ENCODE measurements around the gene JAGN1. TPM values are rescaled to one million over a fixed set of nuclear protein-coding genes. Genes with fewer than 3 reads are reported as not detected.

JAGN1 gene
- total and polyA plus RNA-seq, 2 donors (not counting 1 experiment from before 2014, with no cell fraction given): 20.3 to 25.7 TPM

- intact Hi-C loops (cut with micrococcal nuclease): no loop called here
- Histone ChIP-seq H3K4me1 (ENCODE audit: control insufficient read depth in 2 of 2, insufficient read depth in 2 of 2, low read length in 2 of 2) (peaks cover 8 to 17% of the 10 kb centered on the region in 2 donors), H2AFZ (ENCODE audit: insufficient read depth, low read depth, low read length, poor library complexity, severe bottlenecking) (no peak overlapping the region), H3K36me3 (replicated peaks in 1 of 2; ENCODE audit: control extremely low read depth in 1 of 2, control insufficient read depth in 1 of 2, extremely low read depth in 1 of 2, insufficient read depth in 2 of 2, low read length in 1 of 2) (peaks cover 3 to 7% of the 10 kb centered on the region in 2 experiments), H3K4me2 (replicated peaks; ENCODE audit: low read depth, low read length, poor library complexity, severe bottlenecking) (no peak overlapping the region), H3K79me2 (ENCODE audit: control insufficient read depth, insufficient read depth, low read length) (peaks cover 14% of the 10 kb centered on the region), H3K9ac (ENCODE audit: low read length) (no peak overlapping the region), H3K4me3 (ENCODE audit: control extremely low read depth in 1 of 5, extremely low read depth in 1 of 5, insufficient read depth in 1 of 5, low read depth in 2 of 5, low read length in 4 of 5) (no peak overlapping the region), H4K20me1 (ENCODE audit: control insufficient read depth, insufficient read depth, low read length, poor library complexity, severe bottlenecking) (no peaks in the 10 kb centered on the region), H3K27me3 (replicated peaks in 1 of 4; ENCODE audit: control extremely low read depth in 1 of 4, control insufficient read depth in 3 of 4, insufficient read depth in 4 of 4, low read length in 3 of 4) (no peaks in the 10 kb centered on the region), H3K27ac (ENCODE audit: low read length in 2 of 2) (no peak overlapping the region), H3K9me3 (ENCODE audit: control extremely low read depth in 1 of 3, control insufficient read depth in 2 of 3, insufficient read depth in 1 of 3, low read length in 2 of 3) (peaks cover 0 to 6% (median 0%) of the 10 kb centered on the region in 3 donors)
- DNase-seq: no peak
- ChIA-PET POLR2A (interaction anchor here (0.6 kb wide), 1 partner anchor 204 kb away, joined by 3 read pairs; no protein-coding TSS in a partner anchor), CTCF (interaction anchor here (0.6 to 0.9 kb wide), 2 partner anchors 46 to 86 kb away, joined by 3 read pairs; no protein-coding TSS in a partner anchor)
- H3K4me3 Mint-ChIP-seq: no peak overlapping the region
- peaks cover 20% of the 10 kb centered on the region for H3K4me1 Mint-ChIP-seq
- H3K27me3 Mint-ChIP-seq: no peaks in the 10 kb centered on the region
- no peaks in the 10 kb centered on the region for H3K9me3 Mint-ChIP-seq (ENCODE audit: insufficient read depth)
- TF ChIP-seq, protein P1, sequence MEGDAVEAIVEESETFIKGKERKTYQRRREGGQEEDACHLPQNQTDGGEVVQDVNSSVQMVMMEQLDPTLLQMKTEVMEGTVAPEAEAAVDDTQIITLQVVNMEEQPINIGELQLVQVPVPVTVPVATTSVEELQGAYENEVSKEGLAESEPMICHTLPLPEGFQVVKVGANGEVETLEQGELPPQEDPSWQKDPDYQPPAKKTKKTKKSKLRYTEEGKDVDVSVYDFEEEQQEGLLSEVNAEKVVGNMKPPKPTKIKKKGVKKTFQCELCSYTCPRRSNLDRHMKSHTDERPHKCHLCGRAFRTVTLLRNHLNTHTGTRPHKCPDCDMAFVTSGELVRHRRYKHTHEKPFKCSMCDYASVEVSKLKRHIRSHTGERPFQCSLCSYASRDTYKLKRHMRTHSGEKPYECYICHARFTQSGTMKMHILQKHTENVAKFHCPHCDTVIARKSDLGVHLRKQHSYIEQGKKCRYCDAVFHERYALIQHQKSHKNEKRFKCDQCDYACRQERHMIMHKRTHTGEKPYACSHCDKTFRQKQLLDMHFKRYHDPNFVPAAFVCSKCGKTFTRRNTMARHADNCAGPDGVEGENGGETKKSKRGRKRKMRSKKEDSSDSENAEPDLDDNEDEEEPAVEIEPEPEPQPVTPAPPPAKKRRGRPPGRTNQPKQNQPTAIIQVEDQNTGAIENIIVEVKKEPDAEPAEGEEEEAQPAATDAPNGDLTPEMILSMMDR (IDR thresholded peaks at IDR 0.05): no peak
- TF ChIP-seq EZH2 (IDR thresholded peaks at IDR 0.05; ENCODE audit: borderline replicate concordance, insufficient read depth, low read depth, low read length, poor library complexity, severe bottlenecking): no peak
- WGBS (ENCODE audit: insufficient coverage): 74% methylated on average over 5 of the region's 6 CpGs
- H3K27ac Mint-ChIP-seq: no peak overlapping the region
- ATAC-seq (ENCODE audit: low read depth): no peak
Measured at GRCh38 chr3:9846231-9846630, 44.2 kb upstream of the JAGN1 start.

- CTCF ChIA-PET: interaction anchor here (0.6 to 0.9 kb wide), 2 partner anchors 47 to 85 kb away, joined by 3 read pairs; no protein-coding TSS in a partner anchor
Measured at GRCh38 chr3:9846931-9847488, 43.4 kb upstream of the JAGN1 start.

More at GRCh38 chr3:9846931-9847488, 43.4 kb upstream of the JAGN1 start:
- WGBS (ENCODE audit: insufficient coverage): 96% methylated on average over 5 of the region's 6 CpGs
- no peaks in the 10 kb centered on the region for H3K9me3 Mint-ChIP-seq (ENCODE audit: insufficient read depth)
- Histone ChIP-seq H3K9me3 (ENCODE audit: control extremely low read depth in 1 of 3, control insufficient read depth in 2 of 3, insufficient read depth in 1 of 3, low read length in 2 of 3) (peaks cover 0 to 6% (median 0%) of the 10 kb centered on the region in 3 donors), H2AFZ (ENCODE audit: insufficient read depth, low read depth, low read length, poor library complexity, severe bottlenecking) (no peak overlapping the region), H3K79me2 (ENCODE audit: control insufficient read depth, insufficient read depth, low read length) (peaks cover 14% of the 10 kb centered on the region), H3K4me3 (ENCODE audit: control extremely low read depth in 1 of 5, extremely low read depth in 1 of 5, insufficient read depth in 1 of 5, low read depth in 2 of 5, low read length in 4 of 5) (no peak overlapping the region), H3K4me2 (replicated peaks; ENCODE audit: low read depth, low read length, poor library complexity, severe bottlenecking) (no peak overlapping the region), H4K20me1 (ENCODE audit: control insufficient read depth, insufficient read depth, low read length, poor library complexity, severe bottlenecking) (no peaks in the 10 kb centered on the region), H3K27me3 (replicated peaks in 1 of 4; ENCODE audit: control extremely low read depth in 1 of 4, control insufficient read depth in 3 of 4, insufficient read depth in 4 of 4, low read length in 3 of 4) (no peaks in the 10 kb centered on the region), H3K27ac (ENCODE audit: low read length in 2 of 2) (no peak overlapping the region), H3K4me1 (ENCODE audit: control insufficient read depth in 2 of 2, insufficient read depth in 2 of 2, low read length in 2 of 2) (peaks cover 8 to 17% of the 10 kb centered on the region in 2 donors), H3K9ac (ENCODE audit: low read length) (no peak overlapping the region), H3K36me3 (replicated peaks in 1 of 2; ENCODE audit: control extremely low read depth in 1 of 2, control insufficient read depth in 1 of 2, extremely low read depth in 1 of 2, insufficient read depth in 2 of 2, low read length in 1 of 2) (no peaks in the 10 kb centered on the region)
- peaks cover 18% of the 10 kb centered on the region for H3K4me1 Mint-ChIP-seq
- POLR2A ChIA-PET: no interaction called here
- ATAC-seq (ENCODE audit: low read depth) (no peak), DNase-seq (no peak)
- intact Hi-C loops (cut with micrococcal nuclease): no loop called here
- TF ChIP-seq, protein P1 (IDR thresholded peaks at IDR 0.05): no peak
- TF ChIP-seq EZH2 (IDR thresholded peaks at IDR 0.05; ENCODE audit: borderline replicate concordance, insufficient read depth, low read depth, low read length, poor library complexity, severe bottlenecking): no peak
- H3K4me3 Mint-ChIP-seq: no peak overlapping the region
- H3K27me3 Mint-ChIP-seq: peaks cover 5% of the 10 kb centered on the region
- H3K27ac Mint-ChIP-seq: no peak overlapping the region

Measured in B cell (primary cell).